GM21381 (cell line): ENCODE results near the gene MON2.

ENCODE experiments used
- ATAC-seq: cut with Tn5 transposase; IDR thresholded peaks from one replicate; pipeline ENCODE4 v1.9.1; 2021; ENCODE audit warnings: mild to moderate bottlenecking, moderate library complexity; ENCODE audit not compliant: unreplicated experiment

The MON2 gene

DNA sequence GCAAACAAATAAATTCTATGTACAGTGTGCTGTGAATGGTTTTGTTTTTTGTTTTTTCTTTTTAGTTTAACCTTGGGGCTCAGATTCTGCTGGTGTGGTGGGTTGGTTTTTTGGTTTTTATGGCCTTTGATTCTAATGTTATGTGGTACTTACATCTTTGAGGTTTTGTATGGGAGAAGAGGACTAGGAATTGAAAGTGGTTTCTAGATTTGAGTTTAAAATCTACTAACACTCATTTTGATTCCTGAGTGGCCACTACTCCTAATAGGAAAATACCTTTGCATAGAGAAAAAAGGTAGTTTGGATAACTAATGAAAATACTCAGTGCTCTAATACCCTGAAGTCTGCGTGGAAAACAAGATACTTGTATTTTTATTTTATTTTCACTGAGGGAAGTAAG lies 137.7 kb downstream of the MON2 start:
- ATAC-seq: no peak

DNA sequence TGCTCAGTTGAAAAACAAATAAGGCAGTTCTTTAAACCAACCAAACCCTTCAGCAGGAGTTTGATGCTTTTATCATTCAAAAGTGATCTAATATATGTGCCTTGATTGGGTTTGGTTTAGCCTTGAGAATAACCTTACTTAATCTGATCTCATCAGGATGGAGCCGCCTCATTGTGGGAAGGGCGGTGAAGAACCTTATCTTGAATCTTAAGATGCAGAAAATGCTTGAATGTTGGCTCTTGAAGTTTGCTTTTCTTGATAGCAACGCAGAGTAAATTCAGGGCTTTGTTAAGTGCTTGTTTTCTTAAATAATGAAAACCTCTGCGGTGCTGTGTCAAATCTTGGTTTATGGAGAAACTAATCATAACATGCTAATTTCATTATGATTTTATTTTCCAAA lies 138.2 kb downstream of the MON2 start:
- no peak for ATAC-seq

DNA sequence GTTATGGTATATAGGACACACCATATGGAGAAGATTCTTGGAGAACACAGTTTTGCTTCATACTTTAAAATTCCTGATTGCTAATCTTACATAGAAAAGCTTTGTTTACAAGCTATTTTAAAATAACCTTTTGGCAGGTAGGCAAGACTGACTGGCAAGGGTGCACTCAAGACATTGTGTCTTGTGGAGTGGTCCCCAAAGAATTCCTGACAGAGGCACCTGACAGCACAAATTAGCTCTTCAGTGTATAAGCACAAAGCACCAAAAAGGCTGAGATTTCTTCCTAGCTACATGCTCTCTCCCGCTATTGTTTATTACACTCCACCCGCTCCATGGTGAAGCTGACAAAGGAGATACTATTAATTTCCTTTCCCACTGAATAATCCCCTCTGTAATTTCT lies 139.4 kb downstream of the MON2 start:
- no peak for ATAC-seq

DNA sequence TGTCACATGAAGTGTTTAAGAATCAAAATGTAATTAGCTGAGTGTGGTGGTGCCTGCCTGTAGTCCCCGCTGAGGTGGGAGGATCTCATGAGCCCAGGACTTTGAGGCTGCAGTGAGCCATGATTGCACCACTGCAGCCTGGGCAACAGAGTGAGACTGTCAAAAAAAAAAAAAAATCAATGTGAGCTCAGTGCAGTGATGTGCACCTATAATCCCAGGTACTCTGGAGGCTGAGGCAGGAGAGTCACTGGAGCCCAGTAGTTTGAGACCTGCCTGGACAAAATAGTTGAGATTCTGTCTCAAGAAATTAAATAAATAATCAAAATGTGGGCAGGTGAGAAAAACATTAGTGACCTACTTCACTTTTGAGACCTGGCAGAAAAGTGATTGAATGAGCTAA lies 140.0 kb downstream of the MON2 start:
- no peak for ATAC-seq

DNA sequence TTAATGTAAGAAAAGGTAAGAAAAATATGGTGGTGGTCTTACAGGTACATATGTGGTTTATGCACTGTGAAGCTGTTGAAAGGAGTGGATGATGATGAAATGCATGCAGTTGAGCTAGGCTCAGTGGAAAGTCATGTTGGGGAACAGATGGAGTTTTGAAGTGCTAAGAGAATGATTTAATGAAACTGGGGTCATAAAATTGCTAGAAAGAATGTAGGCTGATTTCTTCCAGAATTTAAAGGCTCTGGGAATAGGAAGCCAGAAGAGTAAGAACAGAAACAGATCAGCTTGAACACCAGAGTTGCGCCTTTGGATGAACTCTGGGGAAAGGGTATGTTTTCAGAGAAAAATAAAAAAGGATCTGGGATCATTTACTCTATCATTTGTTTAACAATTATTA lies 146.5 kb downstream of the MON2 start:
- ATAC-seq: no peak

DNA sequence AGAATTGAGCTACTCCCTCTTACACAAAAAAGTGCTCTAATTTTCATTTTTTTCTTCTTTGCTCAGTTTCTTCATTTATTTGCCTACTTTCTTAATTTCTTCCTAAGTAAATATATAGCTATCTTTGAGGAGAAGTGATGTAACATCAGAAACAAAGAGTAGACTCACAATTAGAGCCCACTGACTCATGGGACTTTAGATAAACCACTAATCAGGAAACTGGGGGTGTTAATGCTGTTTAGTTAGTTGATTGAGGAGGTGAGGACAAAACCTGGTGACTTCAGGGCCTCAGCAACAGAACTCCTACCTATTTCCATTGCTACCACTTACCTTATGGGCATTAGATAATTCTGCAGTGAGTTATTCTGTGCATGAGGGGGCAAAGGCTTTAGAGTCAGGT lies 151.7 kb downstream of the MON2 start:
- ATAC-seq: no peak

DNA sequence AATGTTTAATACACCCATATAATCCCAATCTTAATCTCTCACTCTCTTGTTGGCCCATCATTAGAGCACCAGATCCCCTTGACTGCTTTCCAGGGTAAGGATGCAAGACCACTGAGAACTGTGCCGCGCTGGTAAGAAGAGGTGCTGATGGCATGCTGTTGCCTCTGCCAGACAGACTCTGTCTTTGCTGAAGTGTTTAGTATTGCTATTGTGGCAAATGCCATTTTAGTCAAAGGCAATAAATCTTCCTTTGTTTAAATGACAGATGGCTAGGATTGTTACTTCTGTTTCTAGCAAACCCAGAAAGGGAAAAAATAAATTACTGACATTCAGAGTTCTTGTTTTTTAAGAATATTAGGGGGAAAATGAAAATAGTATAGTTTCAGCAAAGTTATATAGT lies 152.3 kb downstream of the MON2 start:
- ATAC-seq: no peak

DNA sequence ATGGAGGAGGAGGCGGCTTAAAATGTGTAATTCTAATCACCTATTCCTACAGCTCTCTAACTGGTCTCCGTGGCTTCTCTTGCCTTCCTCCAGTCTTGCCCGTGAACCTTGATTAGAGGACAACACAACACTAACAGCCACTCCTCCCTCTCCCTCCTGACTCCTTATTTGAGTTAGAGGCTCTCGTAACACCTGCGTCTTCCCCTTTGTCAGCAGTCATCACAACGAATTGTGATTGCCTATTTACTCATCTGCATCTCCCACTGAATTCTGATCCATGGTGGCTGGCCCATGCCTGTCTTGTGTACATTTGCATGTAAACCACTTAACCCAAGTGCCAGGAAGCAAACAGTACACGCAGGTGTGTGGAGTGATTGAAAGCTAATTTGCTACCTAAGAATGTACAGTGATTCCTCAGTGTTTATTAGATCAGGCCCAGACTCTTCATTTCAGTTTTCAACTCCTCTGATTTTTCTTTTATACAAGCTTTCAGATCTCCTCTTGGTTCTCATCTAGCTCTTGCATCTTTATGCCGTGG lies 154.5 kb downstream of the MON2 start:
- no peak for ATAC-seq

DNA sequence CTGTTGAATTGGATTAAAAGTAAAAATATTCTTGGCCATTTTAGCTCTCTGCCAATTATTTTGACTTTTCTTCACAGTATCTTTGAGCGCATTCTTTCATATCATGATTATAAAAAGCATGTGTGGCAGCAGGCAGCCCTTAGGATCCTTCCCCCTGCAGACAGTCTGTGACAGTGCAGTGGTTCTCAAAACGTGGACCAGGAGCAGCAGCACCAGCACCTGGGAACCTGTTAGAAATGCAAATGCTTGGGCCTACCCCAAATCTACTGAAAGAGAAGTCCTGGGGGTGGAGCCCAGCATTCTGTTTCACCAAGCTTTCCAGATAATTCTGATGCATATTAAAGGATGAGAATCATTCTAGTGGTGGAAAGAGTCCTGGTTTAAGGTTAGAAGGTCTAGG lies 155.6 kb downstream of the MON2 start:
- ATAC-seq: no peak

DNA sequence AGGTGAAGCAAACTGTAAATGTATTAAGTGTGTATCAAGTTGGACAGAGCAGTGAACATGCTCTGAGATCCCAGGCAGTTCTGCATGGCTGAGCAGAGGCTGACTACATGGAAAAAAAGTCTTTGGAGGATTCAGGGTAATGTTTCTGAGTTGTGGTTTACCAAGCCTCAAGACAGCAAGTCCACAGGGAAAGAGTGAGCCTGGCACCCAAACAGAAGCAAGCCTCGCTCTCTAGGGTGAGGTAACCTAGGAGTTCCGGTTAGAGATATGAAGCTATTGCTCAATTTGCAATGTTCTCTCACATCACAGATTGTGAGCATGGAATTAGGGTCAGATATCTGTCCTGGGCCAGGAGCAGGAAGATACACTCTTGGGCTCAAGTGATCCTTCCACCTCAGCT lies 158.6 kb downstream of the MON2 start:
- ATAC-seq: no peak

DNA sequence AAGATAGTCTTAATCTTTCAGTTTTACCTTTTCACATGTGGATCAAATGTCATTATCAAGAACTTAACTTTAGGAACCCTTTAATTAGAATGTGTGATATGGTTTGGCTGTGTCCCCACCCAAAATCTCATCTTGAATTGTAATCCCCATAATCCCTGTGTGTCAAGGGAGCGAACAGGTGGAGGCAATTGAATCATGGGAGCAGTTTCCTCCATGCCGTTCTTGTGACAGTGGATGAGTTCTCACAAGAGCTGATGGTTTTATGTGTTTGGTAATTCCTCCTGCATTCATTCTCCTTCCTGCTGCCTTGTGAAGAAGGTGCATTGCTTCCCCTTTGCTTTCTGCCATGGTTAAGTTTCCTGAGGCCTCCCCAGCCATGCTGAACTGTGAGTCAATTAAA lies 160.6 kb downstream of the MON2 start:
- ATAC-seq: no peak

DNA sequence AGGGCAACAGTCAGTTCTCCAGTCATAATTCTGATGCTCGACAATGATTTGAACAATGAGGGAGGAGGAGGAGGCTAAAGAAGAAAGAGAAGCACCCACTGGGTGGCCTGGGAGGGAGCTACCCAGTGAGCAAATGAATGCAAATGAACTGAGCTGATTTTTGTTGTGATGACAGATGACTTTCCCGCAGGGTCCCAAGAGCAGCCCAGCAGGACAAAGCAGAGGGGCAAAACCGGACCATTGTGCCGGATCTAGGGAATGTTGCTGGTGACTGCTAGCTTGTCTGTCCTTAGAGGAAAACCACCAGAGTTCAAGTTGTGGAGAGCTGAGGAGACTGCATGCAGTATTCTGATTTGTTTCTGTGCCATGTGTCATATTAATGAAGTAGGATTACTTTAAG lies 162.8 kb downstream of the MON2 start:
- no peak for ATAC-seq

DNA sequence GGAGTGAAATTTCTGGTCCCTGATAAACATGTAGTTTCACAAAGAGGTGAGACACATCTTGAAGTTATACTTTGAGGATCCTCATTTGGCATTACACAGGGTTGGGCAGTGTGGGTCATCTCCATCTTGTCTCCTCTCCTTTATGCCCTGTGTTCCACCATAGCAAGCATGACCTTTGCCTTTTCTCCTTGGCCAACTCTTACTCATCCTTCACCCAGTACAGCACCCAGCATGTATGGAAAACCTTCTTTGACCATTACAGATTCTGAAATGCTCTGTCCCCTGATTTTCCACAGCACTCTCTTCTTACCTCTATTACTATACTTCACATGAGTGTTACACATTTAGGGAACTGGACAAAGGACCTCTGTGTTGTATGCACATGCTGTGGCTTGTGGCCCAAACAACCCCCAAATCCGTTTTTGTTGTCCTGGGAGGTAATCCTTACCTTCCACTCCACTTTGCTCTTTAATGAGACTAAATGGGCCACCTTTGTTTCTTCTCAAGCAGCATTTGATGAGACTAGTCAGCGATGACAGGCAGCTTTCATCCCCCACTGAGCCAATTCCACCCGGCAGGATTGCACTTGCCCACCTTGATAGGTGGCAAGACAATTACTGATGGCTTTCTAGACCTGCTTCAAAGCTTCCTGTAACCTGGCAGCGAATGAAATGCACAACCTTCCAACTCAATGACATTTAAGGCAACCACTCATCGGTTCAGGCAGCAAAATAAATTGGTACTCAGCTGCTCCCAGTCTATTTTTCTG lies 163.5 kb downstream of the MON2 start:
- no peak for ATAC-seq

DNA sequence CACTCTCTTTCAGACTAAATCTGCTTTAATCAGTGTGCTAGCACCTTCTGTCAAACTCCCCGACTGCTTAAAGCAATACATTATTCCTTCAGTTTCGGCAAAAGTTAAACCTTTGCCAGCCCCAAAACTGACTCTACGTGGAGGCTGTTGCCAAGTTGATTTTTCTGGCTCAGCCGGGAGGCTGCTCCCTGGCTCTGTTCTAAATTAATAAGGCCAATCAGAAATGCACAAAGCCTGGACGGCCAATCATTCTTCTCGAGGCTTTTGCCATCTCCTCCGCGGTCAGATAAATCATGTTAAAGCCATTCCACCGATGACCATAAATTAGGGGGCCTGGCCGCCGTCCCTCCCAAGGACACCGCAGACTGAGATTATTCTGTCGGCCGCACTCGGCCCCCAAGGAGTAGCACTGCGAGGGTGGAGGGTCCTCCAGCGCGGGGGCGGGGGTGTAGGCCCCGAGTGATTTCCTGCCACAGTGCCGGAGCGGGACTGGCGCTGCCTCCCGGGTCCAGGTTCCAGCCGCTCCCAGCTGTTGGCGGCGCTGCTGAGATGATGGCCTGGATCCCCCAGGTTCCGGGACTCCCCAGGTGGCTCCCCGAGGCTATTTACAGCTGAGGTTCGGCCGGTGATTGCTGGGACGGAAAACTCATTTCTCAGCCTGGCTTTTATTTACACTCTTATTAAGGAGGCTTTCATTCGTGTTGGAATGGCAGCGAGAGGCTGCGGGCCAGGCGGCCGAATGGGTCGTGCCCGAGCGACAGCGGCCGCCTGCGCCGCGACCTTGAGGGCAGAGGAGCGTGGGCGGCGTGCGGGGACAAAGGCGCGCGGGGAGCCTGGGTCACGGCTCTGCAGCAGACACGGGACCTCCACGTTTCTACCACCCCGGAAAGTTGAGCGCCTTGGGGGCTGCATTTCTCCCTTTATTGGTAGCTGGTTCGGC lies 165.1 kb downstream of the MON2 start:
- ATAC-seq: peak; percentile 67

DNA sequence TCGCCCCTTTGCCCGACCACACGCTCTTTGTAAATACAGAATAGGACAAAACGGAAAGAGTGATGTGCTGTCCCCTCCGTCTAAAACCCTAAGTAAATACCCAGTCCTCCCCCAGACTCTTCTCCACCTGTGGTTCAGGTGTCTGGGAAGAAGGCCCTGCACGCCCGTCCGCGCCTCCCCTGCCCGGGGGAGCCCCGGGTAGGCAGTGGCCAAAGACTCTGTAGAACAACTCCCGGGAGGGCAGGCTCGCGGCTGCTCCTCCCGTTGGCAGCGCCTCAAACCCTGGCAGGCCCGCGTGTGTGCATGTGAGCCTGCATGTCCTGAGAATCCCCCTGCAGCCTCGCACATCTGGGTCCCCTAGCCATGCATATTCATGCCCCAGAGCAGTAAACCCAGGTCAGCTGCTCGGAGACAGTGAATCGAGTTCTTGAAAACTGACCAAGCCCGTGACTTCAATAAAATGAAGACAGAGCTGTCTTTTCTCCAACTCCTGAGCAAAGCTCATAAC lies 165.8 kb downstream of the MON2 start:
- ATAC-seq: peak; percentile 55

DNA sequence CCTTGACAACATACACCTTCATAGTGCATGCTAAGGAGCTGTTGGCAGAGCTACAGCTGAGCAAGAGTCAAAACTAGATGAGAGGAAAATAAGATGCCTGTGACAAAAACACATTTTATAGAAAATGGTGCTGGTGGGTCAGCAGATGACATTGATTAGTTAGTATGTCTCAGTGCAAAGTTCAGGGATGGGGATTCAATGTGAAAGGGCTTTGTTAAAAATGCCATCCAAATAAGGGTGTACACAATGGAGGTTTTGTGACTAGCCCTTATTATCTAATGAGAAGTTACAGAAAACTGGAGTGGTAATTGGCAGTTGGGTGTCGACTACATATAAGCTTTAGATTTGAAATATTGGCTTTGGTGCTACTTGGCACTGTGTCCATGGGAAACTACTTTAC lies 169.0 kb downstream of the MON2 start:
- ATAC-seq: no peak

DNA sequence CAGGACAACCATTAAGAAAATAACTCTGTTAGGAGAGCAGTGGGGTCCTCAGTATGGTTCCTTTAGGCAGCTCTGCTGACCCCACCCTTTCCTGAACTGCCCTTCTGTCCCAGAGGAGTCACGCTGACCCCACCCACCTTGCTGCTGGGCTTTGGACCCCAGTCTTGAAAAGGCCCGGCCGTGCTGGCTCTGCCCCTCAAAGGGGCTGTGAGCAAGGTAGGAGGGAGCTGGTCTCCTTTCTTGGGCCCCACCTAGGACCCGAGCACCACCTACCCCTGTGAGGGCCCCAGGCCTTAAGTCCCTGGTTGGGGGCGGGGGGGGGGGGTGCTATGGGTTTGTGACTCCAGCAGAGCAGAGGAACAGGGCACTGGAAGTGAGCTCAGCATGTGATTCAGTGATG lies 171.1 kb downstream of the MON2 start:
- no peak for ATAC-seq

DNA sequence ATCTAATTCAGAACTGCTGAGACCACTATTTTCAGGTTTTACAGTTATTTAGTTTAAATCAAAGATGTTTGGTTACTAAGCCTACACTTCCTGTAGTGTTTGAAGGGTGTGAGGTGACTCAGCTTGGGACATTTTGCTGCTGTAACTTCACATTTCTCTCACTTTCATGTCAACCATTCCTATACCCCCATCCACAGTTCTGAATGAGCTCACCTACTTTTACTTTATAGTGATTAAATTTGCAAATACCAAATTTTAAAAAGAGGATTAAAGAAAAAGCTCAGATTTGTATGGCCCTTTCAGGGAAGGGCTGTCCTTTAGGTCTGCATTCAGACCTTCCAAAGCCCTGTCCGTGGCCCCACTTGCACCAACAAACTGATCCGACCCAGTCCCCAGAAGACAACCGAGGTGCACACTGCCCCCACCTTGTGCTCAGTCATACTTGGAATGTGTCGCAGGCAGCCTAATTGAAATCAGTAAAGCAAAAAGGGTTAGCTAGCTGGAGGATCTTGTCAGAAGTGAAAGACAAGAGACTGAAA lies 174.4 kb downstream of the MON2 start:
- ATAC-seq: peak; percentile 86

DNA sequence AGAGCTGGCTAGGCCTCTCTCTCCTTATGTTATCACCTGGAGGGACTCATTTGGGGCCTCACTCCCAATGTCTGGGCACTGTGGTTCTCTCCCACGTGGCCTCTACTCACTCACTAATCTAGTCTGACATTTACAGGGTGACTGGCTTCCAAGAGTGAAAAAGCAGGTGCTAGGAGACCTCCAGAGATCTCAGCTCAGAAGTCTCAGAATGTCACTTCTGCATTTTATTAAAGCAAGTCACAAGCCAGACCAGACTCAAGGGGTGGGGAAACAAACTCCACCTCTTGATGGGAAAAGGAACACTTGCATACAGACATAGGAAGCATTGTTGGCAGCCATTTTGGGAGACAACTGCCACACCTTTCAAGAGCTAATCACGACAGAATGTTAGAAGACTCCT lies 175.9 kb downstream of the MON2 start:
- no peak for ATAC-seq

DNA sequence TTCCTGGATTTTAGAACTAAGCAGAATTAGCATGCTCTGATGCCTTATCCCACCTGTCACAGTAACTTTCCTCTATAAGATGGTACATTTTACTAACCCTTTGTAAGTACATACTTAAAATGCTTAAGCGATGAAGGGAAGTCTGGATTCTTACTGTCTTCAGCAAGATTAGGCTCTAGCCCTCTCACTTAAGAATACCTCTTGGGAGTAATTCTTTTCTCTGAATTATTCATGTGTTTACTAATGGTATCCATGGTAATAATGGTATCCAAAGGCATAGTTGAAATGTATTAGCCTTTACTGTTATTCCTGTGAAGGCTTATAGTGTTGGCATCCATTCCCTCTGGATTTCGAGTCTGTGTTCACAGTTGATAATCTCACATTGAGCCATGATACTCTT lies 176.9 kb downstream of the MON2 start:
- ATAC-seq: no peak

DNA sequence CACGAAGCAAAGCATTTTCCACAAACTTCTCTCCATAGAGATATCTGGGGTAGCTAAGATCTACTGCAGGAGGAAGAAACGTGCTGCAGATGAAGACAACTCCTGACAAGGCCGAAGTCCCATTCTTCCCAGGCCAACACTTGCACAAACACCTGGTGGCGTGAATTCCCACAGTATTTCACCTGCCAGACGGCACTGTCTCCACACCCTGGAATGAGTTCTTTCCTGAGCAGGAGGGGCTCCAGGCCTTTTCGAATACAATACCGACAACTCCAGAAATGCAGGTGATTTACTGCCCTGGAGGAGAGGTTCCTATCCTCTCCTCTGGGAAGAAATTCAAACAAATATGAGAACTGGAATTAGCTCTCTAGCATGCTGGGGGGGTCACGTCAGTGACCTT lies 179.9 kb downstream of the MON2 start:
- ATAC-seq: no peak
